Liver (tissue), 9 donors: Measurements from ENCODE around the gene UBAP1. TPM values are rescaled to one million over a fixed set of nuclear protein-coding genes. Genes with fewer than 3 reads are reported as not detected.

Source experiments
- DNase-seq: peaks from one replicate; pipeline ENCODE4 v3.0.0-alpha.2; 2017; ENCODE audit warnings: low spot score
- H3K27ac ChIP-seq, 2 donors: one replicate each; pipeline ENCODE4 v1.7.0; 2013; ENCODE audit warnings: inconsistent platforms in 2 of 2, low read length in 2 of 2, control low read depth in 1 of 2, low read depth in 1 of 2, mild to moderate bottlenecking in 1 of 2
- H3K27me3 ChIP-seq, 4 donors: one replicate each; pipeline versions ENCODE4 v1.6.1 to v1.7.0; 2013; ENCODE audit warnings: low read length in 3 of 4, inconsistent platforms in 1 of 4, mild to moderate bottlenecking in 1 of 4, moderate library complexity in 1 of 4; ENCODE audit not compliant: control insufficient read depth in 4 of 4, insufficient read depth in 4 of 4
- H3K36me3 ChIP-seq, 4 donors: one replicate each; pipeline versions ENCODE4 v1.6.1 to v1.7.0; 2013; ENCODE audit warnings: low read length in 3 of 4, mild to moderate bottlenecking in 3 of 4, low read depth in 1 of 4, moderate library complexity in 1 of 4; ENCODE audit not compliant: control insufficient read depth in 4 of 4, insufficient read depth in 3 of 4
- H3K4me1 ChIP-seq, 4 donors: one replicate each; pipeline versions ENCODE4 v1.6.1 to v1.7.0; 2013; ENCODE audit warnings: low read length in 3 of 4, mild to moderate bottlenecking in 3 of 4, moderate library complexity in 1 of 4; ENCODE audit not compliant: control insufficient read depth in 4 of 4, insufficient read depth in 4 of 4
- H3K4me3 ChIP-seq, 3 donors: one replicate each; pipeline versions ENCODE4 v1.6.1 to v1.7.0; 2013; ENCODE audit warnings: low read length in 3 of 3, control low read depth in 1 of 3, low read depth in 1 of 3, mild to moderate bottlenecking in 1 of 3
- H3K9ac ChIP-seq, 2 donors: one replicate each; pipeline ENCODE4 v1.7.0; 2013; ENCODE audit warnings: low read length in 2 of 2, mild to moderate bottlenecking in 2 of 2, moderate library complexity in 2 of 2, control low read depth in 1 of 2, low read depth in 1 of 2
- H3K9me3 ChIP-seq, 4 donors: one replicate each; pipeline versions ENCODE4 v1.6.1 to v1.7.0; 2013; ENCODE audit warnings: low read length in 3 of 4; ENCODE audit not compliant: control insufficient read depth in 4 of 4
- EGR1 ChIP-seq, 2 donors: IDR thresholded peaks; 2 replicates each; pipeline ENCODE4 v1.6.1; 2016 to 2018; ENCODE audit warnings: antibody characterized with exemption in 2 of 2, low read depth in 2 of 2
- FOXA1 ChIP-seq: IDR thresholded peaks from 2 replicates; pipeline ENCODE4 v1.6.1; 2016; ENCODE audit warnings: antibody characterized with exemption
- FOXA2 ChIP-seq: IDR thresholded peaks from 2 replicates; pipeline ENCODE4 v1.6.1; 2016; ENCODE audit warnings: antibody characterized with exemption
- GABPA ChIP-seq, 2 donors: IDR thresholded peaks in 1 of 2; conservative IDR thresholded peaks in 1 of 2; 2 replicates each; pipeline ENCODE4 v1.6.1; 2016; ENCODE audit warnings: antibody characterized with exemption in 2 of 2, mild to moderate bottlenecking in 1 of 2, moderate library complexity in 1 of 2
- JUND ChIP-seq, 2 donors: IDR thresholded peaks; 2 replicates each; pipeline ENCODE4 v1.6.1; 2016; ENCODE audit warnings: antibody characterized with exemption in 2 of 2
- NR2F2 ChIP-seq: IDR thresholded peaks from 2 replicates; pipeline ENCODE4 v1.6.1; 2016; ENCODE audit warnings: antibody characterized with exemption
- RAD21 ChIP-seq, 2 donors: IDR thresholded peaks; 2 replicates each; pipeline ENCODE4 v1.6.1; 2016; ENCODE audit warnings: antibody characterized with exemption in 2 of 2, mild to moderate bottlenecking in 2 of 2
- RXRA ChIP-seq, 2 donors: IDR thresholded peaks; 2 replicates each; pipeline ENCODE4 v1.6.1; 2017 to 2018; ENCODE audit warnings: antibody characterized with exemption in 2 of 2, mild to moderate bottlenecking in 1 of 2
- SP1 ChIP-seq: IDR thresholded peaks from 2 replicates; pipeline ENCODE4 v1.6.1; 2018; ENCODE audit warnings: antibody characterized with exemption, mild to moderate bottlenecking
- TAF1 ChIP-seq: conservative IDR thresholded peaks from 2 replicates; pipeline ENCODE4 v1.6.1; 2016; ENCODE audit warnings: antibody characterized with exemption, mild to moderate bottlenecking
- YY1 ChIP-seq: IDR thresholded peaks from 2 replicates; pipeline ENCODE4 v1.6.1; 2016; ENCODE audit warnings: antibody characterized with exemption, mild to moderate bottlenecking
- WGBS: extraction: QIAGEN DNeasy Blood & Tissue Kit; methylation state at CpG from one replicate; pipeline ENCODE4 v1.1.7; 2013; 5-methylcytosine and 5-hydroxymethylcytosine counted together
- polyA plus RNA-seq, 2 donors: library from polyadenylated mRNA; stranded (reverse) in 1 of 2; unstranded in 1 of 2; fragments of 200-250 nt in 1 of 2; fragments of >200 nt in 1 of 2; fragmentation: Nextera tagmentation in 1 of 2; extraction: Ambion mirVana in 1 of 2; gene quantifications; one replicate each; pipeline versions ENCODE4 v1.2.1 to v1.2.3, GENCODE V29; 2013 to 2015
- total RNA-seq, 2 donors: library from RNA; depleted of rRNA; stranded (reverse); fragments of >200 nt; gene quantifications; one replicate each; pipeline ENCODE4 v1.2.3, GENCODE V29; 2014
- TF ChIP-seq, protein P1 (sequence below): IDR thresholded peaks from 2 replicates; pipeline ENCODE4 v1.6.1; 2016; ENCODE audit warnings: antibody characterized with exemption
- TF ChIP-seq, protein P2 (sequence below): IDR thresholded peaks from 2 replicates; pipeline ENCODE4 v1.6.1; 2016; ENCODE audit warnings: antibody characterized with exemption
- TF ChIP-seq, protein P3 (sequence below): IDR thresholded peaks from 2 replicates; pipeline ENCODE4 v1.6.1; 2016; ENCODE audit warnings: antibody characterized with exemption, mild to moderate bottlenecking
- TF ChIP-seq, protein P4 (sequence below): fragments of 150-350 bp; IDR thresholded peaks from 2 replicates; pipeline ENCODE4 v1.5.1; 2017; ENCODE audit warnings: improper control_type of control experiment, low read depth, low read length; ENCODE audit not compliant: missing input control
- TF ChIP-seq, protein P5 (sequence below): IDR thresholded peaks from 2 replicates; pipeline ENCODE4 v1.6.1; 2016; ENCODE audit warnings: antibody characterized with exemption
- donor health status: healthy.
- donor health status: healthy.
- donor health status: healthy.
- donor health status: healthy.
- donor health status: healthy.

UBAP1 gene
- total and polyA plus RNA-seq, 4 donors = 21.2 to 31.6 (median 23.7) TPM

DNA sequence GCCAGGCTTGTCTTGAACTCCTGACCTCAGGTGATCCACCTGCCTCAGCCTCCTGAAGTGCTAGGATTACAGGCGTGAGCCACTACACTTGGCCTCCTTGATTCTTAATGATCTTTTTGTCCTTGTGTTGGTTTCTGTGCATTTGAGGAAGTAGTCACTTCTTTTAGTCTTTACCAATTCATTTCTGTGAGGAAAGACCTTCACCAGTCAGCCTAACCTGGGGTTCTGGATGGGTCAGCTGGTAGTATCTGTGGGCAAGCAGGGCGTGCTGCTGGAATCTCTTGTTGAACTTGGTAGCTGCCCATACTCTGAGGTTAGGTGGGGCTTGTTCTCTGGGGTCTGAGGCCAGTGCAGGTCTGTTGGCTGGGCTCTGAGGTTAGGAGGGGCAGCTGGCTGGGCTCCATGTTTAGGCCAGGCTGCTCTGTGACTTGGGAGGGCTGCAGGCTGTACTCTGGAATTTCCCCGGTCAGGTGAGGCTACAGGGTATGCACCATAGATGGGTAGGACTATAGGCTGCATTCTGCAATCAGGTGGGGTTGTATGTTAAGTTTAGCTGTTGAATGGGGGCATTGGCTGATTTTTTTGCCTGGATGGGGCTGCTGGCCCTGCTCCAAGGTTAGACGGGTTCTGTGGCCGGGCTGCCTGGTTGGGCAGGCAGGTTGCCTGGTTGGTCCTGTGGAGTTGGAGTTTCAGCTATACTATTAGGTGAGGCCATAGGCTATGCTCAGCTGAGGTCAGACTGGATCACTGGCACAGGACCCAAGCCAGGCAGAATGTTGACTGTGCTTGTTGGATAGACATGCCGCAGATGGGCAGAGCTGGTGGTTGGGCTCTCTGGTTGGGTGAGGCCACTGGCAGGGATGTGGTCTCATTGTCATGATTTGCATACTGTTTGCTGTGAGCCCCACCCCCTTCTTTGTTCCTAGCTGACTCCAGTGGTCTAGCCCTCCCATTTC, 19.2 kb downstream of the UBAP1 start:
- H3K9me3 ChIP-seq = no peaks in the 10 kb centered on the region
- H3K27ac ChIP-seq = no peak overlapping the region
- peaks cover 13 to 36% (median 30%) of the 10 kb centered on the region in 4 donors for H3K4me1 ChIP-seq
- 61% methylated on average over 6 of the region's 6 CpGs for WGBS
- TF ChIP-seq RXRA (IDR thresholded peaks at IDR 0.05) (no peak), GABPA (IDR thresholded peaks at IDR 0.05 in 1 of 2, conservative IDR thresholded peaks at IDR 0.05 in 1 of 2) (no peak), FOXA2 (no peak), TAF1 (no peak), EGR1 (IDR thresholded peaks at IDR 0.05; ENCODE audit: low read depth in 2 of 2) (no peak), SP1 (no peak), JUND (IDR thresholded peaks at IDR 0.05) (no peak), FOXA1 (no peak), YY1 (no peak), RAD21 (IDR thresholded peaks at IDR 0.05) (no peak), NR2F2 (no peak)
- TF ChIP-seq, protein P1, sequence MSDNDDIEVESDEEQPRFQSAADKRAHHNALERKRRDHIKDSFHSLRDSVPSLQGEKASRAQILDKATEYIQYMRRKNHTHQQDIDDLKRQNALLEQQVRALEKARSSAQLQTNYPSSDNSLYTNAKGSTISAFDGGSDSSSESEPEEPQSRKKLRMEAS = no peak
- TF ChIP-seq, protein P2, sequence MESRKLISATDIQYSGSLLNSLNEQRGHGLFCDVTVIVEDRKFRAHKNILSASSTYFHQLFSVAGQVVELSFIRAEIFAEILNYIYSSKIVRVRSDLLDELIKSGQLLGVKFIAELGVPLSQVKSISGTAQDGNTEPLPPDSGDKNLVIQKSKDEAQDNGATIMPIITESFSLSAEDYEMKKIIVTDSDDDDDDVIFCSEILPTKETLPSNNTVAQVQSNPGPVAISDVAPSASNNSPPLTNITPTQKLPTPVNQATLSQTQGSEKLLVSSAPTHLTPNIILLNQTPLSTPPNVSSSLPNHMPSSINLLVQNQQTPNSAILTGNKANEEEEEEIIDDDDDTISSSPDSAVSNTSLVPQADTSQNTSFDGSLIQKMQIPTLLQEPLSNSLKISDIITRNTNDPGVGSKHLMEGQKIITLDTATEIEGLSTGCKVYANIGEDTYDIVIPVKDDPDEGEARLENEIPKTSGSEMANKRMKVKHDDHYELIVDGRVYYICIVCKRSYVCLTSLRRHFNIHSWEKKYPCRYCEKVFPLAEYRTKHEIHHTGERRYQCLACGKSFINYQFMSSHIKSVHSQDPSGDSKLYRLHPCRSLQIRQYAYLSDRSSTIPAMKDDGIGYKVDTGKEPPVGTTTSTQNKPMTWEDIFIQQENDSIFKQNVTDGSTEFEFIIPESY = no peak
- TF ChIP-seq, protein P3, sequence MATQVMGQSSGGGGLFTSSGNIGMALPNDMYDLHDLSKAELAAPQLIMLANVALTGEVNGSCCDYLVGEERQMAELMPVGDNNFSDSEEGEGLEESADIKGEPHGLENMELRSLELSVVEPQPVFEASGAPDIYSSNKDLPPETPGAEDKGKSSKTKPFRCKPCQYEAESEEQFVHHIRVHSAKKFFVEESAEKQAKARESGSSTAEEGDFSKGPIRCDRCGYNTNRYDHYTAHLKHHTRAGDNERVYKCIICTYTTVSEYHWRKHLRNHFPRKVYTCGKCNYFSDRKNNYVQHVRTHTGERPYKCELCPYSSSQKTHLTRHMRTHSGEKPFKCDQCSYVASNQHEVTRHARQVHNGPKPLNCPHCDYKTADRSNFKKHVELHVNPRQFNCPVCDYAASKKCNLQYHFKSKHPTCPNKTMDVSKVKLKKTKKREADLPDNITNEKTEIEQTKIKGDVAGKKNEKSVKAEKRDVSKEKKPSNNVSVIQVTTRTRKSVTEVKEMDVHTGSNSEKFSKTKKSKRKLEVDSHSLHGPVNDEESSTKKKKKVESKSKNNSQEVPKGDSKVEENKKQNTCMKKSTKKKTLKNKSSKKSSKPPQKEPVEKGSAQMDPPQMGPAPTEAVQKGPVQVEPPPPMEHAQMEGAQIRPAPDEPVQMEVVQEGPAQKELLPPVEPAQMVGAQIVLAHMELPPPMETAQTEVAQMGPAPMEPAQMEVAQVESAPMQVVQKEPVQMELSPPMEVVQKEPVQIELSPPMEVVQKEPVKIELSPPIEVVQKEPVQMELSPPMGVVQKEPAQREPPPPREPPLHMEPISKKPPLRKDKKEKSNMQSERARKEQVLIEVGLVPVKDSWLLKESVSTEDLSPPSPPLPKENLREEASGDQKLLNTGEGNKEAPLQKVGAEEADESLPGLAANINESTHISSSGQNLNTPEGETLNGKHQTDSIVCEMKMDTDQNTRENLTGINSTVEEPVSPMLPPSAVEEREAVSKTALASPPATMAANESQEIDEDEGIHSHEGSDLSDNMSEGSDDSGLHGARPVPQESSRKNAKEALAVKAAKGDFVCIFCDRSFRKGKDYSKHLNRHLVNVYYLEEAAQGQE = no peak
- TF ChIP-seq, protein P4, sequence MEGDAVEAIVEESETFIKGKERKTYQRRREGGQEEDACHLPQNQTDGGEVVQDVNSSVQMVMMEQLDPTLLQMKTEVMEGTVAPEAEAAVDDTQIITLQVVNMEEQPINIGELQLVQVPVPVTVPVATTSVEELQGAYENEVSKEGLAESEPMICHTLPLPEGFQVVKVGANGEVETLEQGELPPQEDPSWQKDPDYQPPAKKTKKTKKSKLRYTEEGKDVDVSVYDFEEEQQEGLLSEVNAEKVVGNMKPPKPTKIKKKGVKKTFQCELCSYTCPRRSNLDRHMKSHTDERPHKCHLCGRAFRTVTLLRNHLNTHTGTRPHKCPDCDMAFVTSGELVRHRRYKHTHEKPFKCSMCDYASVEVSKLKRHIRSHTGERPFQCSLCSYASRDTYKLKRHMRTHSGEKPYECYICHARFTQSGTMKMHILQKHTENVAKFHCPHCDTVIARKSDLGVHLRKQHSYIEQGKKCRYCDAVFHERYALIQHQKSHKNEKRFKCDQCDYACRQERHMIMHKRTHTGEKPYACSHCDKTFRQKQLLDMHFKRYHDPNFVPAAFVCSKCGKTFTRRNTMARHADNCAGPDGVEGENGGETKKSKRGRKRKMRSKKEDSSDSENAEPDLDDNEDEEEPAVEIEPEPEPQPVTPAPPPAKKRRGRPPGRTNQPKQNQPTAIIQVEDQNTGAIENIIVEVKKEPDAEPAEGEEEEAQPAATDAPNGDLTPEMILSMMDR = no peak
- TF ChIP-seq, protein P5, sequence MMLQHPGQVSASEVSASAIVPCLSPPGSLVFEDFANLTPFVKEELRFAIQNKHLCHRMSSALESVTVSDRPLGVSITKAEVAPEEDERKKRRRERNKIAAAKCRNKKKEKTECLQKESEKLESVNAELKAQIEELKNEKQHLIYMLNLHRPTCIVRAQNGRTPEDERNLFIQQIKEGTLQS = no peak
- H3K9ac ChIP-seq = no peak overlapping the region
- H3K4me3 ChIP-seq = no peak overlapping the region
- no peaks in the 10 kb centered on the region for H3K27me3 ChIP-seq
- peaks cover 0 to 4% (median 0%) of the 10 kb centered on the region in 4 donors for H3K36me3 ChIP-seq
- no peak for DNase-seq
